Measurements from ENCODE around the gene HYAL3. TPM values are rescaled to one million over a fixed set of nuclear protein-coding genes. Genes with fewer than 3 reads are reported as not detected.
A peak's percentile ranks its signal among the peaks of the same experiment; 100 is the strongest.

HYAL3 gene
- total and polyA plus RNA-seq, 2 of the 8 experiments (the other 6 are each of a cell fraction or from before 2014, with no cell fraction given): 3.2 to 12.2 TPM

DNA sequence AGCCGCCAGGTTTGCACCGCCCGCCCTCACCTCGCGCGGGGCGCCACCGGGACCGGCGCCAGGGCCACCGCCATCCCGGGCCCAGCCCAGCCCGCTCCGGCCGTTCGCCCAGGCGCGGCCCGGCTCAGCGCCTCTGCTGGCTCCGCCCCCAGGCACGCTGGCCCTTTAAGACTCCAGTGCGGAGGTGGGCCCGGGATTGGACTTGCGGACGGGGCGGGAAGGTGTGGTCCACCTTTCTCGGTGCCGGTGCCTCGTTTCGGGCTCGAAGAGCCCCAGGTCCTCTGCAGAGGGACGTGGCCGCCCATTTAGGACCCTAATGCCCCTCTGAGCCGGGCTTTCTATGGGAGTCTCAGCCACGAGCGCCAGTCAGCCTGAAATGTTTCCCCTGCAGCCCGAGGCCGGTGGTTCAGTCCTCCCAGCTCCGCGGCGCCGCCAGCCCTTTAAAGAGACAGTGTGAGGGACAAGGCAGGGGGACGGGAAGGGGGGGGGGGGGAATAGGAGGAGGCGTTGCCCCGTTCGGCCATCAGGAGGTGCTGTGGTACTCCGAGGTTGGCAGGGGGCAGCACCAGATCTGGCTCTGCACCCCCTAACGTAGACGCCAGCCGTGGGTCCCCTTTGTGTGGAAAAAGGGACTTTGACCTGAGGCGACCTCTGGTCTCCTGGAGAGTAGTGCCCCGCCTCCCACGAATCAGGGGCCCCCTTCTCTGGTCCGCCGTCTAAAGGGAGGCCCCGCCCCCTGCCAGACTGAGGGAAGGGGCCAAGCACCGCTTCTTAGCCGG, 22.3 kb upstream of the HYAL3 start (continued):
- TF ChIP-seq, protein P1, sequence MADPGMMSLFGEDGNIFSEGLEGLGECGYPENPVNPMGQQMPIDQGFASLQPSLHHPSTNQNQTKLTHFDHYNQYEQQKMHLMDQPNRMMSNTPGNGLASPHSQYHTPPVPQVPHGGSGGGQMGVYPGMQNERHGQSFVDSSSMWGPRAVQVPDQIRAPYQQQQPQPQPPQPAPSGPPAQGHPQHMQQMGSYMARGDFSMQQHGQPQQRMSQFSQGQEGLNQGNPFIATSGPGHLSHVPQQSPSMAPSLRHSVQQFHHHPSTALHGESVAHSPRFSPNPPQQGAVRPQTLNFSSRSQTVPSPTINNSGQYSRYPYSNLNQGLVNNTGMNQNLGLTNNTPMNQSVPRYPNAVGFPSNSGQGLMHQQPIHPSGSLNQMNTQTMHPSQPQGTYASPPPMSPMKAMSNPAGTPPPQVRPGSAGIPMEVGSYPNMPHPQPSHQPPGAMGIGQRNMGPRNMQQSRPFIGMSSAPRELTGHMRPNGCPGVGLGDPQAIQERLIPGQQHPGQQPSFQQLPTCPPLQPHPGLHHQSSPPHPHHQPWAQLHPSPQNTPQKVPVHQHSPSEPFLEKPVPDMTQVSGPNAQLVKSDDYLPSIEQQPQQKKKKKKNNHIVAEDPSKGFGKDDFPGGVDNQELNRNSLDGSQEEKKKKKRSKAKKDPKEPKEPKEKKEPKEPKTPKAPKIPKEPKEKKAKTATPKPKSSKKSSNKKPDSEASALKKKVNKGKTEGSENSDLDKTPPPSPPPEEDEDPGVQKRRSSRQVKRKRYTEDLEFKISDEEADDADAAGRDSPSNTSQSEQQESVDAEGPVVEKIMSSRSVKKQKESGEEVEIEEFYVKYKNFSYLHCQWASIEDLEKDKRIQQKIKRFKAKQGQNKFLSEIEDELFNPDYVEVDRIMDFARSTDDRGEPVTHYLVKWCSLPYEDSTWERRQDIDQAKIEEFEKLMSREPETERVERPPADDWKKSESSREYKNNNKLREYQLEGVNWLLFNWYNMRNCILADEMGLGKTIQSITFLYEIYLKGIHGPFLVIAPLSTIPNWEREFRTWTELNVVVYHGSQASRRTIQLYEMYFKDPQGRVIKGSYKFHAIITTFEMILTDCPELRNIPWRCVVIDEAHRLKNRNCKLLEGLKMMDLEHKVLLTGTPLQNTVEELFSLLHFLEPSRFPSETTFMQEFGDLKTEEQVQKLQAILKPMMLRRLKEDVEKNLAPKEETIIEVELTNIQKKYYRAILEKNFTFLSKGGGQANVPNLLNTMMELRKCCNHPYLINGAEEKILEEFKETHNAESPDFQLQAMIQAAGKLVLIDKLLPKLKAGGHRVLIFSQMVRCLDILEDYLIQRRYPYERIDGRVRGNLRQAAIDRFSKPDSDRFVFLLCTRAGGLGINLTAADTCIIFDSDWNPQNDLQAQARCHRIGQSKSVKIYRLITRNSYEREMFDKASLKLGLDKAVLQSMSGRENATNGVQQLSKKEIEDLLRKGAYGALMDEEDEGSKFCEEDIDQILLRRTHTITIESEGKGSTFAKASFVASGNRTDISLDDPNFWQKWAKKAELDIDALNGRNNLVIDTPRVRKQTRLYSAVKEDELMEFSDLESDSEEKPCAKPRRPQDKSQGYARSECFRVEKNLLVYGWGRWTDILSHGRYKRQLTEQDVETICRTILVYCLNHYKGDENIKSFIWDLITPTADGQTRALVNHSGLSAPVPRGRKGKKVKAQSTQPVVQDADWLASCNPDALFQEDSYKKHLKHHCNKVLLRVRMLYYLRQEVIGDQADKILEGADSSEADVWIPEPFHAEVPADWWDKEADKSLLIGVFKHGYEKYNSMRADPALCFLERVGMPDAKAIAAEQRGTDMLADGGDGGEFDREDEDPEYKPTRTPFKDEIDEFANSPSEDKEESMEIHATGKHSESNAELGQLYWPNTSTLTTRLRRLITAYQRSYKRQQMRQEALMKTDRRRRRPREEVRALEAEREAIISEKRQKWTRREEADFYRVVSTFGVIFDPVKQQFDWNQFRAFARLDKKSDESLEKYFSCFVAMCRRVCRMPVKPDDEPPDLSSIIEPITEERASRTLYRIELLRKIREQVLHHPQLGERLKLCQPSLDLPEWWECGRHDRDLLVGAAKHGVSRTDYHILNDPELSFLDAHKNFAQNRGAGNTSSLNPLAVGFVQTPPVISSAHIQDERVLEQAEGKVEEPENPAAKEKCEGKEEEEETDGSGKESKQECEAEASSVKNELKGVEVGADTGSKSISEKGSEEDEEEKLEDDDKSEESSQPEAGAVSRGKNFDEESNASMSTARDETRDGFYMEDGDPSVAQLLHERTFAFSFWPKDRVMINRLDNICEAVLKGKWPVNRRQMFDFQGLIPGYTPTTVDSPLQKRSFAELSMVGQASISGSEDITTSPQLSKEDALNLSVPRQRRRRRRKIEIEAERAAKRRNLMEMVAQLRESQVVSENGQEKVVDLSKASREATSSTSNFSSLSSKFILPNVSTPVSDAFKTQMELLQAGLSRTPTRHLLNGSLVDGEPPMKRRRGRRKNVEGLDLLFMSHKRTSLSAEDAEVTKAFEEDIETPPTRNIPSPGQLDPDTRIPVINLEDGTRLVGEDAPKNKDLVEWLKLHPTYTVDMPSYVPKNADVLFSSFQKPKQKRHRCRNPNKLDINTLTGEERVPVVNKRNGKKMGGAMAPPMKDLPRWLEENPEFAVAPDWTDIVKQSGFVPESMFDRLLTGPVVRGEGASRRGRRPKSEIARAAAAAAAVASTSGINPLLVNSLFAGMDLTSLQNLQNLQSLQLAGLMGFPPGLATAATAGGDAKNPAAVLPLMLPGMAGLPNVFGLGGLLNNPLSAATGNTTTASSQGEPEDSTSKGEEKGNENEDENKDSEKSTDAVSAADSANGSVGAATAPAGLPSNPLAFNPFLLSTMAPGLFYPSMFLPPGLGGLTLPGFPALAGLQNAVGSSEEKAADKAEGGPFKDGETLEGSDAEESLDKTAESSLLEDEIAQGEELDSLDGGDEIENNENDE (IDR thresholded peaks at IDR 0.05; ENCODE audit: insufficient replicate concordance, low read length): no peak
- TF ChIP-seq YY1 (IDR thresholded peaks at IDR 0.05; ENCODE audit: low read depth, low read length): no peak
- TF ChIP-seq PHF8 (conservative IDR thresholded peaks at IDR 0.05; ENCODE audit: low read depth, low read length): peak; percentile 99
- no peak for TF ChIP-seq KDM5A (IDR thresholded peaks at IDR 0.05; ENCODE audit: low read length)
- TF ChIP-seq, protein P2, sequence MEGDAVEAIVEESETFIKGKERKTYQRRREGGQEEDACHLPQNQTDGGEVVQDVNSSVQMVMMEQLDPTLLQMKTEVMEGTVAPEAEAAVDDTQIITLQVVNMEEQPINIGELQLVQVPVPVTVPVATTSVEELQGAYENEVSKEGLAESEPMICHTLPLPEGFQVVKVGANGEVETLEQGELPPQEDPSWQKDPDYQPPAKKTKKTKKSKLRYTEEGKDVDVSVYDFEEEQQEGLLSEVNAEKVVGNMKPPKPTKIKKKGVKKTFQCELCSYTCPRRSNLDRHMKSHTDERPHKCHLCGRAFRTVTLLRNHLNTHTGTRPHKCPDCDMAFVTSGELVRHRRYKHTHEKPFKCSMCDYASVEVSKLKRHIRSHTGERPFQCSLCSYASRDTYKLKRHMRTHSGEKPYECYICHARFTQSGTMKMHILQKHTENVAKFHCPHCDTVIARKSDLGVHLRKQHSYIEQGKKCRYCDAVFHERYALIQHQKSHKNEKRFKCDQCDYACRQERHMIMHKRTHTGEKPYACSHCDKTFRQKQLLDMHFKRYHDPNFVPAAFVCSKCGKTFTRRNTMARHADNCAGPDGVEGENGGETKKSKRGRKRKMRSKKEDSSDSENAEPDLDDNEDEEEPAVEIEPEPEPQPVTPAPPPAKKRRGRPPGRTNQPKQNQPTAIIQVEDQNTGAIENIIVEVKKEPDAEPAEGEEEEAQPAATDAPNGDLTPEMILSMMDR (IDR thresholded peaks at IDR 0.05; ENCODE audit: control extremely low read depth in 1 of 3, insufficient read depth in 1 of 3, low read depth in 1 of 3, low read length in 3 of 3): peak in 2 of 3 experiments; percentile 69 to 71; a peak in 3 of 4 replicates
- peak; percentile 23; the same call in 1 of the 2 replicates for TF ChIP-seq GABPA (IDR thresholded peaks at IDR 0.05; ENCODE audit: borderline replicate concordance, insufficient read depth, low read length)
- TF ChIP-seq SP1 (IDR thresholded peaks at IDR 0.05; ENCODE audit: low read depth, low read length): peak; percentile 57; the same call in 1 of the 2 replicates

Data from H1 (cell line).